Epithelial cell of esophagus (primary cell): ENCODE results near the gene CD164L2.

Source experiments
- DNase-seq: peaks from one replicate; pipeline ENCODE4 v3.0.0; 2010; ENCODE audit warnings: low read depth
- H3K4me3 ChIP-seq: 2 replicates; pipeline ENCODE4 v1.5.1; 2011; ENCODE audit warnings: mild to moderate bottlenecking, low read length, control low read depth
- CTCF ChIP-seq: IDR thresholded peaks from 2 replicates; pipeline ENCODE4 v1.5.1; 2011; ENCODE audit warnings: low read depth, mild to moderate bottlenecking, low read length, control low read depth, inconsistent platforms; ENCODE audit not compliant: insufficient read depth; ENCODE audit errors: missing control alignments

Gene CD164L2

GRCh38 chr1:27394925-27395324, 11.8 kb upstream of the CD164L2 start:
- TF ChIP-seq CTCF, result no peak
- H3K4me3 ChIP-seq, result no peak overlapping the region
- no peak for DNase-seq

GRCh38 chr1:27394282-27394658, 11.1 kb upstream of the CD164L2 start:
- TF ChIP-seq CTCF, result no peak
- no peak for DNase-seq
- no peak overlapping the region for H3K4me3 ChIP-seq

- no peak for DNase-seq
- no peak overlapping the region for H3K4me3 ChIP-seq
- TF ChIP-seq CTCF, result no peak
Observed at GRCh38 chr1:27393641-27394281, 10.6 kb upstream of the CD164L2 start.

- no peak for DNase-seq
- H3K4me3 ChIP-seq, result peak overlapping the region; percentile 51
- TF ChIP-seq CTCF, result peak; percentile 8
Observed at GRCh38 chr1:27392778-27393635, 9.9 kb upstream of the CD164L2 start.

GRCh38 chr1:27392096-27392777, 9.1 kb upstream of the CD164L2 start, which contains the start of gene GPR3:
TSS of gene GPR3 (plus strand) at chr1:27392622. CDS start at chr1:27393799, 1,177 bp downstream.
- peak; percentile 91 for DNase-seq
- peak within 1 kb of the TSS; percentile 51 for H3K4me3 ChIP-seq
- peak; percentile 41 for TF ChIP-seq CTCF

- peak; percentile 72 for DNase-seq
- TF ChIP-seq CTCF, result peak; percentile 15
- H3K4me3 ChIP-seq, result peak overlapping the region; percentile 29
Observed at GRCh38 chr1:27391511-27392095, 8.5 kb upstream of the CD164L2 start.
